Measurements from ENCODE around the gene CLCN5. TPM values are rescaled to one million over a fixed set of nuclear protein-coding genes. Genes with fewer than 3 reads are reported as not detected.
A peak's percentile ranks its signal among the peaks of the same experiment; 100 is the strongest.

Gene CLCN5
- total and polyA plus RNA-seq, 10 of the 15 experiments (the other 5 are each of a cell fraction or from before 2014, with no cell fraction given) = 0.33 to 3.8 (median 2.6) TPM

DNA sequence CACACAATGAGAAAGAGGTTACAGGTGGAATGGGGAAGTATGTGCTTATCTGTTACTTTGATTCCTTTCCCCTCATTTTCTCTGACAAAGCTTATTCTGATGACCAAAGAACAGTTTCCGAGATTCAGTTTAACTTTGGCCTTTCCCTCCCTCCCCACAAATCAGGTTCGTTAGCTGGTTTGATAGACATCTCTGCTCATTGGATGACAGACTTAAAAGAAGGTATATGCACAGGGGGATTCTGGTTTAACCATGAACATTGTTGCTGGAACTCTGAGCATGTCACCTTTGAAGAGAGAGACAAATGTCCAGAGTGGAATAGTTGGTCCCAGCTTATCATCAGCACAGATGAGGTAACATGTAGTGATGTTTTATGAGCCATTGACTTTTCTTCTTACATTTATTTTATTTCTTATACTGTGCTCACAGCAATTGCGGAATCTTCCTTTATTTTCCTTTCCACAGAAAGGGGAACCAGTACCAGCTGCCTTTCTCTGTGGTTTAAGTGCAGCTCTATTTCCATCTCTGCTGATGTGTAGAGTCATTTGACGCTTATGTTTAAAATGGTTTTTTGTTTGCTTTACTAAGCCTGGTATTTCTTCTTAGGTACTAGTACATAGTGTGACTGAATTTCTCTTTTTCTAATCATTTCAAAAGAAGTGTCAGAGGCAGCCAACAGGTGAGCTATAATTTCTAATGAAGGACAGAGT lies 153.4 kb downstream of the CLCN5 start:
- 55% methylated on average over 4 of the region's 4 CpGs for WGBS (ENCODE audit: insufficient coverage, insufficient replicate concordance, low lambda C conversion rate, missing lambda C conversion rate)
- no peak overlapping the region for H2AFZ ChIP-seq (ENCODE audit: control insufficient read depth, low read depth, low read length)
- in situ Hi-C loops (cut with MboI) = no loop called here
- no peaks in the 10 kb centered on the region for H3K79me2 ChIP-seq (ENCODE audit: control insufficient read depth, insufficient read depth, low read length)
- no peak overlapping the region for H3K9ac ChIP-seq (ENCODE audit: control insufficient read depth, insufficient read depth, low read length)
- CTCF ChIA-PET = interaction anchor here (0.7 to 1.6 kb wide), 4 partner anchors 11 to 191 kb away, joined by 3 to 10 read pairs (median 4); no protein-coding TSS in a partner anchor
- H3K27ac ChIP-seq (ENCODE audit: control insufficient read depth, insufficient read depth) = no peak overlapping the region
- H4K20me1 ChIP-seq (ENCODE audit: control insufficient read depth, insufficient read depth) = no peaks in the 10 kb centered on the region
- no peaks in the 10 kb centered on the region for H3K36me3 ChIP-seq (ENCODE audit: control insufficient read depth in 2 of 2, insufficient read depth in 2 of 2, low read length in 1 of 2)
- FAIRE-seq = no peak
- H3K4me1 ChIP-seq (ENCODE audit: control insufficient read depth, insufficient read depth, low read length) = no peaks in the 10 kb centered on the region
- intact Hi-C loops (cut with micrococcal nuclease; ENCODE audit: unreplicated experiment) = no loop called here
- RAD21 ChIA-PET (ENCODE audit: unreplicated experiment) = interaction anchor here (1.3 kb wide), 2 partner anchors 154 to 159 kb away, joined by 3 to 4 read pairs; partner anchors contain the start of gene CLCN5
- H3K27me3 ChIP-seq (replicated peaks in 1 of 2; ENCODE audit: control insufficient read depth in 2 of 2, insufficient read depth in 2 of 2, low read length in 1 of 2) = no peaks in the 10 kb centered on the region
- ATAC-seq = peak; percentile 46
- TF ChIP-seq HDGF (IDR thresholded peaks at IDR 0.05) (no peak), PAX5 (IDR thresholded peaks at IDR 0.05; ENCODE audit: borderline replicate concordance, low read depth, low read length) (no peak), ZBED1 (IDR thresholded peaks at IDR 0.05; ENCODE audit: borderline replicate concordance) (no peak), STAT3 (IDR thresholded peaks at IDR 0.05; ENCODE audit: low read depth, low read length) (no peak), FOXM1 (IDR thresholded peaks at IDR 0.05; ENCODE audit: low read depth, low read length) (no peak)
- TF ChIP-seq, protein P1, sequence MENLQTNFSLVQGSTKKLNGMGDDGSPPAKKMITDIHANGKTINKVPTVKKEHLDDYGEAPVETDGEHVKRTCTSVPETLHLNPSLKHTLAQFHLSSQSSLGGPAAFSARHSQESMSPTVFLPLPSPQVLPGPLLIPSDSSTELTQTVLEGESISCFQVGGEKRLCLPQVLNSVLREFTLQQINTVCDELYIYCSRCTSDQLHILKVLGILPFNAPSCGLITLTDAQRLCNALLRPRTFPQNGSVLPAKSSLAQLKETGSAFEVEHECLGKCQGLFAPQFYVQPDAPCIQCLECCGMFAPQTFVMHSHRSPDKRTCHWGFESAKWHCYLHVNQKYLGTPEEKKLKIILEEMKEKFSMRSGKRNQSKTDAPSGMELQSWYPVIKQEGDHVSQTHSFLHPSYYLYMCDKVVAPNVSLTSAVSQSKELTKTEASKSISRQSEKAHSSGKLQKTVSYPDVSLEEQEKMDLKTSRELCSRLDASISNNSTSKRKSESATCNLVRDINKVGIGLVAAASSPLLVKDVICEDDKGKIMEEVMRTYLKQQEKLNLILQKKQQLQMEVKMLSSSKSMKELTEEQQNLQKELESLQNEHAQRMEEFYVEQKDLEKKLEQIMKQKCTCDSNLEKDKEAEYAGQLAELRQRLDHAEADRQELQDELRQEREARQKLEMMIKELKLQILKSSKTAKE (IDR thresholded peaks at IDR 0.05; ENCODE audit: low read depth, poor library complexity, severe bottlenecking) = no peak
- TF ChIP-seq, protein P2, sequence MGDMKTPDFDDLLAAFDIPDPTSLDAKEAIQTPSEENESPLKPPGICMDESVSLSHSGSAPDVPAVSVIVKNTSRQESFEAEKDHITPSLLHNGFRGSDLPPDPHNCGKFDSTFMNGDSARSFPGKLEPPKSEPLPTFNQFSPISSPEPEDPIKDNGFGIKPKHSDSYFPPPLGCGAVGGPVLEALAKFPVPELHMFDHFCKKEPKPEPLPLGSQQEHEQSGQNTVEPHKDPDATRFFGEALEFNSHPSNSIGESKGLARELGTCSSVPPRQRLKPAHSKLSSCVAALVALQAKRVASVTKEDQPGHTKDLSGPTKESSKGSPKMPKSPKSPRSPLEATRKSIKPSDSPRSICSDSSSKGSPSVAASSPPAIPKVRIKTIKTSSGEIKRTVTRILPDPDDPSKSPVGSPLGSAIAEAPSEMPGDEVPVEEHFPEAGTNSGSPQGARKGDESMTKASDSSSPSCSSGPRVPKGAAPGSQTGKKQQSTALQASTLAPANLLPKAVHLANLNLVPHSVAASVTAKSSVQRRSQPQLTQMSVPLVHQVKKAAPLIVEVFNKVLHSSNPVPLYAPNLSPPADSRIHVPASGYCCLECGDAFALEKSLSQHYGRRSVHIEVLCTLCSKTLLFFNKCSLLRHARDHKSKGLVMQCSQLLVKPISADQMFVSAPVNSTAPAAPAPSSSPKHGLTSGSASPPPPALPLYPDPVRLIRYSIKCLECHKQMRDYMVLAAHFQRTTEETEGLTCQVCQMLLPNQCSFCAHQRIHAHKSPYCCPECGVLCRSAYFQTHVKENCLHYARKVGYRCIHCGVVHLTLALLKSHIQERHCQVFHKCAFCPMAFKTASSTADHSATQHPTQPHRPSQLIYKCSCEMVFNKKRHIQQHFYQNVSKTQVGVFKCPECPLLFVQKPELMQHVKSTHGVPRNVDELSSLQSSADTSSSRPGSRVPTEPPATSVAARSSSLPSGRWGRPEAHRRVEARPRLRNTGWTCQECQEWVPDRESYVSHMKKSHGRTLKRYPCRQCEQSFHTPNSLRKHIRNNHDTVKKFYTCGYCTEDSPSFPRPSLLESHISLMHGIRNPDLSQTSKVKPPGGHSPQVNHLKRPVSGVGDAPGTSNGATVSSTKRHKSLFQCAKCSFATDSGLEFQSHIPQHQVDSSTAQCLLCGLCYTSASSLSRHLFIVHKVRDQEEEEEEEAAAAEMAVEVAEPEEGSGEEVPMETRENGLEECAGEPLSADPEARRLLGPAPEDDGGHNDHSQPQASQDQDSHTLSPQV (IDR thresholded peaks at IDR 0.05) = no peak
- DNase-seq (ENCODE audit: low read depth, low spot score) = no peak
- H3K9me3 ChIP-seq (replicated peaks; ENCODE audit: control insufficient read depth, insufficient read depth, low read length) = no peaks in the 10 kb centered on the region
- no peak overlapping the region for H3K4me3 ChIP-seq
- H3K4me2 ChIP-seq (ENCODE audit: control insufficient read depth, insufficient read depth) = no peak overlapping the region
- POLR2A ChIA-PET = no interaction called here
- SMC1A ChIA-PET (ENCODE audit: uncharacterized antibody, unreplicated experiment) = interaction anchor here (0.9 to 1.3 kb wide), 2 partner anchors 156 to 159 kb away, joined by 3 to 4 read pairs; no protein-coding TSS in a partner anchor
- BruUV-seq (replicated peaks) = no TSS peak
